K562 (cell line): Measurements from ENCODE around the gene DNAH10. TPM values are rescaled to one million over a fixed set of nuclear protein-coding genes. Genes with fewer than 3 reads are reported as not detected.
A peak's percentile ranks its signal among the peaks of the same experiment; 100 is the strongest.

Source experiments
- ATAC-seq: fragments of 200-7000 bp; cut with Tn5 transposase; 3 replicates; pipeline ENCODE4 v1.9.1; 2020; ENCODE audit warnings: moderate library complexity
- BruUV-seq: library from RNA; stranded (reverse); fragments of 400-500 nt; replicated peaks from 2 replicates; lab custom pipeline; 2021; lab: Mats Ljungman, UMichigan
- CTCF ChIA-PET: fragments of 300-600 bp; formaldehyde crosslinking; extraction: SDS; loops from one replicate; lab custom pipeline; 2021; ENCODE audit warnings: low intra/inter-chr PET ratio; lab: Yijun Ruan, JAX
- POLR2A ChIA-PET: fragments of 300-600, 350-650 bp; sonication (Branson Sonifier 250); formaldehyde crosslinking; extraction: SDS; loops from one replicate; lab custom pipeline; 2021; ENCODE audit warnings: antibody characterized with exemption, inconsistent platforms; lab: Yijun Ruan, JAX
- DNase-seq, 4 experiments: peaks; one replicate each; pipeline versions ENCODE4 v3.0.0 to v3.0.0-alpha.2; 2011 to 2018; ENCODE audit warnings: low spot score in 3 of 4, mixed read lengths in 3 of 4; ENCODE audit errors: extremely low read depth in 1 of 4
- FAIRE-seq: peaks from 2 replicates; lab custom pipeline; 2011; peaks lifted over from hg19 to GRCh38; lab: Jason Lieb, UNC
- H2AFZ ChIP-seq: 2 replicates; pipeline ENCODE4 v1.6.0; 2011; ENCODE audit warnings: low read depth, low read length, control low read depth, inconsistent platforms
- H3K27ac ChIP-seq: fragments of 200-600 bp; 3 replicates; pipeline ENCODE4 v1.8.0; 2011; ENCODE audit warnings: low read depth, mild to moderate bottlenecking, control low read depth, inconsistent platforms, low read length, moderate library complexity, mixed read lengths; ENCODE audit errors: extremely low read depth
- H3K27me3 ChIP-seq, 2 experiments: fragments of 300-600 bp in 1 of 2; 2 replicates in 1 of 2; 3 replicates in 1 of 2; pipeline versions ENCODE4 v1.6.0 to v1.8.0; 2011; ENCODE audit warnings: inconsistent platforms in 2 of 2, low read length in 2 of 2, mild to moderate bottlenecking in 1 of 2, mixed read lengths in 1 of 2, moderate library complexity in 1 of 2; ENCODE audit not compliant: control insufficient read depth in 2 of 2, insufficient read depth in 2 of 2
- H3K36me3 ChIP-seq: fragments of 300-600 bp; 3 replicates; pipeline ENCODE4 v1.8.0; 2011; ENCODE audit warnings: mild to moderate bottlenecking, low read length, inconsistent platforms; ENCODE audit not compliant: control insufficient read depth, insufficient read depth
- H3K4me1 ChIP-seq, 2 experiments: fragments of 200-600 bp in 1 of 2; replicated peaks in 1 of 2; 2 replicates in 1 of 2; 3 replicates in 1 of 2; pipeline versions ENCODE4 v1.5.1 to v1.8.0; 2011; ENCODE audit warnings: inconsistent platforms in 2 of 2, low read length in 2 of 2, mild to moderate bottlenecking in 1 of 2, mixed read lengths in 1 of 2, moderate library complexity in 1 of 2; ENCODE audit not compliant: control insufficient read depth in 2 of 2, insufficient read depth in 2 of 2
- H3K4me2 ChIP-seq: 2 replicates; pipeline ENCODE4 v1.6.1; 2011; ENCODE audit warnings: low read length, control low read depth, inconsistent platforms, mixed read lengths; ENCODE audit not compliant: insufficient read depth
- H3K4me3 ChIP-seq: fragments of 200-600 bp; sonication (generic), shearing (Covaris generic); 2 replicates; pipeline ENCODE4 v1.5.1; 2016; ENCODE audit warnings: control low read depth, inconsistent platforms
- H3K79me2 ChIP-seq: fragments of 200-600 bp; 3 replicates; pipeline ENCODE4 v1.8.0; 2011; ENCODE audit warnings: low read length, inconsistent platforms; ENCODE audit not compliant: control insufficient read depth, insufficient read depth
- H3K9ac ChIP-seq, 2 experiments: 2 replicates each; pipeline versions ENCODE4 v1.6.0 to v1.6.1; 2011; ENCODE audit warnings: low read depth in 2 of 2, low read length in 2 of 2, control low read depth in 1 of 2, inconsistent platforms in 1 of 2, mild to moderate bottlenecking in 1 of 2, mixed read lengths in 1 of 2; ENCODE audit not compliant: insufficient read depth in 1 of 2
- H3K9me1 ChIP-seq: one replicate; pipeline ENCODE4 v1.6.0; 2011; ENCODE audit warnings: inconsistent platforms, mild to moderate bottlenecking, low read length, moderate library complexity; ENCODE audit not compliant: control insufficient read depth, insufficient read depth
- H3K9me3 ChIP-seq: replicated peaks from 2 replicates; pipeline ENCODE4 v1.5.1; 2011; ENCODE audit warnings: low read depth, low read length, inconsistent platforms; ENCODE audit not compliant: control insufficient read depth, insufficient read depth
- H4K20me1 ChIP-seq: replicated peaks from 2 replicates; pipeline ENCODE4 v1.6.1; 2011; ENCODE audit warnings: low read length, inconsistent platforms, mixed read lengths; ENCODE audit not compliant: control insufficient read depth, insufficient read depth
- CAMTA2 ChIP-seq: fragments of 250-450 bp; sonication (Bioruptor Pico); conservative IDR thresholded peaks from 2 replicates; pipeline ENCODE4 v1.5.1; 2022
- CBFB ChIP-seq: sonication (generic); formaldehyde crosslinking; IDR thresholded peaks from 2 replicates; pipeline ENCODE4 v1.4.0; 2020; ENCODE audit warnings: mild to moderate bottlenecking, missing genetic modification reagents
- CREB1 ChIP-seq, 2 experiments: sonication (generic) in 1 of 2; formaldehyde crosslinking in 1 of 2; IDR thresholded peaks; 2 replicates each; pipeline versions ENCODE4 v1.6.1 to v1.8.0; 2012 to 2022; ENCODE audit warnings: inconsistent platforms in 1 of 2, mild to moderate bottlenecking in 1 of 2, missing genetic modification reagents in 1 of 2, moderate library complexity in 1 of 2
- CXXC5 ChIP-seq: fragments of 250-450 bp; sonication (Bioruptor Pico); IDR thresholded peaks from 2 replicates; pipeline ENCODE4 v1.8.0; 2022; ENCODE audit warnings: inconsistent platforms, mild to moderate bottlenecking, moderate library complexity
- FOXK1 ChIP-seq: sonication (generic); formaldehyde crosslinking; IDR thresholded peaks from 2 replicates; pipeline ENCODE4 v1.8.0; 2022; ENCODE audit warnings: missing genetic modification reagents, mild to moderate bottlenecking, borderline replicate concordance
- KDM4B ChIP-seq, 2 experiments: fragments of 450-650 bp in 1 of 2; sonication (generic) in 1 of 2; IDR thresholded peaks; 2 replicates each; pipeline ENCODE4 v1.6.1; 2016 to 2017; ENCODE audit warnings: borderline replicate concordance in 2 of 2, antibody characterized with exemption in 1 of 2, low read depth in 1 of 2, mild to moderate bottlenecking in 1 of 2
- SMC3 ChIP-seq: conservative IDR thresholded peaks from 2 replicates; pipeline ENCODE4 v1.6.1; 2011; ENCODE audit warnings: low read depth, low read length, improper control_type of control experiment; ENCODE audit not compliant: insufficient read depth
- SRSF1 ChIP-seq: fragments of 200-400 bp; formaldehyde crosslinking; IDR thresholded peaks from 2 replicates; pipeline ENCODE4 v1.6.1; 2017; ENCODE audit warnings: mild to moderate bottlenecking, low read depth, low read length, moderate library complexity
- TAF9B ChIP-seq: fragments of 450-650 bp; IDR thresholded peaks from 2 replicates; pipeline ENCODE4 v1.6.1; 2018; ENCODE audit warnings: mild to moderate bottlenecking; ENCODE audit not compliant: partially characterized antibody
- TSHZ1 ChIP-seq: fragments of 250-450 bp; sonication (Bioruptor Pico); IDR thresholded peaks from 2 replicates; pipeline ENCODE4 v1.4.0; 2020; ENCODE audit warnings: mild to moderate bottlenecking, moderate library complexity
- ZNF146 ChIP-seq: IDR thresholded peaks from one replicate; pipeline ENCODE4 v1.6.1; 2018; ENCODE audit warnings: missing compliant biosample characterization; ENCODE audit not compliant: unreplicated experiment
- ZNF398 ChIP-seq: fragments of 250-450 bp; sonication (Bioruptor Pico); IDR thresholded peaks from 2 replicates; pipeline ENCODE4 v1.8.0; 2021; ENCODE audit warnings: moderate library complexity, mild to moderate bottlenecking, inconsistent platforms
- ZNF639 ChIP-seq, 2 experiments: fragments of 200-800 bp in 1 of 2; sonication (Bioruptor generic) in 1 of 2; sonication (generic) in 1 of 2; formaldehyde crosslinking in 1 of 2; IDR thresholded peaks in 1 of 2; conservative IDR thresholded peaks in 1 of 2; 2 replicates each; pipeline versions ENCODE4 v1.5.0 to v1.6.1; 2016 to 2020; ENCODE audit warnings: missing compliant biosample characterization in 1 of 2, missing genetic modification characterization in 1 of 2, missing genetic modification reagents in 1 of 2
- ZNF780A ChIP-seq: fragments of 250-450 bp; sonication (Bioruptor Pico); IDR thresholded peaks from 2 replicates; pipeline ENCODE4 v1.5.0; 2021; ENCODE audit warnings: mild to moderate bottlenecking
- WGBS: fragments of 100-300 bp; shearing (Covaris generic); methylation state at CpG from one replicate; pipeline ENCODE4 v1.1.6; 2016; ENCODE audit warnings: low coverage, mixed read lengths; ENCODE audit not compliant: insufficient coverage; ENCODE audit errors: missing lambda C conversion rate; 5-methylcytosine and 5-hydroxymethylcytosine counted together
- in situ Hi-C: fragments of 300-500 bp; cut with MboI; formaldehyde crosslinking; loops from 4 replicates; pipeline ENCODE4 v1.15.0; 2018; ENCODE audit warnings: inconsistent platforms, mixed read lengths
- intact Hi-C: fragments of 100-400 bp; cut with micrococcal nuclease; formaldehyde crosslinking; loops from 2 replicates; pipeline ENCODE4 v1.14.2; 2022
- polyA plus RNA-seq, 8 experiments: library from polyadenylated mRNA; depleted of rRNA in 4 of 8; stranded (reverse) in 5 of 8; unstranded in 3 of 8; fragments of >200 nt; fragmentation: Nextera tagmentation in 2 of 8; fragmentation: Illumina TruSeq in 1 of 8; extraction: Ambion mirVana in 2 of 8; extraction: Trizol in 1 of 8; gene quantifications; 2 replicates each; pipeline versions ENCODE4 v1.2.1 to v1.2.3, GENCODE V29; 2011 to 2014; ENCODE audit warnings: inconsistent platforms in 1 of 8, missing spikeins in 1 of 8
- total RNA-seq, 7 experiments: library from RNA; depleted of rRNA in 6 of 7; stranded (reverse); fragments of >200 nt in 6 of 7; fragmentation: Illumina TruSeq in 2 of 7; extraction: Trizol in 2 of 7; gene quantifications; 2 replicates each; pipeline versions ENCODE4 v1.2.1 to v1.2.3, GENCODE V29; 2011 to 2021; ENCODE audit warnings: low replicate concordance in 1 of 7

DNAH10 gene
- total and polyA plus RNA-seq, 9 of the 15 experiments (the other 6 are each of a cell fraction or from before 2014, with no cell fraction given) = 0.01 to 0.06 (median 0.04) TPM; not detected in 1

- H3K27ac ChIP-seq = peak overlapping the region; percentile 80
- H3K9me3 ChIP-seq = no peaks in the 10 kb centered on the region
- H3K4me3 ChIP-seq = peak overlapping the region; percentile 95
- no peak overlapping the region for H2AFZ ChIP-seq
- in situ Hi-C loops = no loop called here
- peaks cover 13% of the 10 kb centered on the region for H3K36me3 ChIP-seq
- intact Hi-C loops = loop anchor here (5.0 to 10.0 kb wide), 2 partner anchors 81 to 328 kb away; partner anchors contain the start of genes EIF2B1, GTF2H3 and KMT5A
- BruUV-seq = no TSS peak
- H3K27me3 ChIP-seq = no peaks in the 10 kb centered on the region
- DNase-seq = peak in 1 of 4 experiments; percentile 12
- no peaks in the 10 kb centered on the region for H3K9me1 ChIP-seq
- under 1% methylated on average over 25 of the region's 26 CpGs for WGBS
- peaks cover 55% of the 10 kb centered on the region for H3K79me2 ChIP-seq
- peaks cover 23 to 27% of the 10 kb centered on the region in 2 experiments for H3K4me1 ChIP-seq
- peaks cover 4% of the 10 kb centered on the region; the same call in 1 of the 2 replicates for H4K20me1 ChIP-seq
- ChIA-PET CTCF (no interaction called here), POLR2A (interaction anchor here (0.6 to 1.7 kb wide), 10 partner anchors 9 to 1203 kb away, joined by 3 to 8 read pairs (median 4); no protein-coding TSS in a partner anchor)
- H3K9ac ChIP-seq = peak overlapping the region; percentile 86 to 99
- no peak for FAIRE-seq
- H3K4me2 ChIP-seq = peak overlapping the region; percentile 91
- ATAC-seq = no peak
- no peak for TF ChIP-seq ZNF639 (CRISPR knock-in tag; conservative IDR thresholded peaks at IDR 0.05 in 1 of 2, IDR thresholded peaks at IDR 0.05 in 1 of 2)
- no peak for TF ChIP-seq TAF9B
- TF ChIP-seq ZNF780A (CRISPR knock-in tag) = no peak
- TF ChIP-seq CXXC5 (CRISPR knock-in tag) = no peak
- TF ChIP-seq CBFB (CRISPR knock-in tag) = no peak
- TF ChIP-seq SMC3 = no peak
- no peak for TF ChIP-seq CAMTA2 (CRISPR knock-in tag)
- no peak for TF ChIP-seq ZNF398 (CRISPR knock-in tag)
- no peak for TF ChIP-seq CREB1 (IDR thresholded peaks at IDR 0.05)
- TF ChIP-seq CREB1 (CRISPR knock-in tag; IDR thresholded peaks at IDR 0.05) = 0 out of 2 replicates have a peak, but pooled peaks have one; percentile 15
- no peak for TF ChIP-seq TSHZ1 (CRISPR knock-in tag)
- no peak for TF ChIP-seq KDM4B (IDR thresholded peaks at IDR 0.05; ENCODE audit: borderline replicate concordance in 2 of 2, low read depth in 1 of 2)
- TF ChIP-seq SRSF1 = no peak
- 0 out of 2 replicates have a peak, but pooled peaks have one; percentile 52 for TF ChIP-seq FOXK1 (CRISPR knock-in tag)
- TF ChIP-seq ZNF146 (CRISPR knock-in tag) = no peak
Measured at GRCh38 chr12:123712780-123713319, 49.3 kb upstream of the DNAH10 start.
